Lung microvascular endothelial cell (primary cell): ENCODE data around the gene PARD6G. TPM values are rescaled to one million over a fixed set of nuclear protein-coding genes. Genes with fewer than 3 reads are reported as not detected.
A peak's percentile ranks its signal among the peaks of the same experiment; 100 is the strongest.

Source experiments
- DNase-seq, 2 donors: peaks; one replicate each; pipeline versions ENCODE4 v3.0.0 to v3.0.0-alpha.2; 2010; ENCODE audit warnings: low read depth in 2 of 2
- total RNA-seq: library from RNA; depleted of rRNA; stranded (reverse); fragments of >200 nt; gene quantifications from 2 replicates; pipeline ENCODE4 v1.2.1, GENCODE V29; 2014

Gene PARD6G
- total RNA-seq, 1 donor from 2014 or later = 74.8 TPM

DNA sequence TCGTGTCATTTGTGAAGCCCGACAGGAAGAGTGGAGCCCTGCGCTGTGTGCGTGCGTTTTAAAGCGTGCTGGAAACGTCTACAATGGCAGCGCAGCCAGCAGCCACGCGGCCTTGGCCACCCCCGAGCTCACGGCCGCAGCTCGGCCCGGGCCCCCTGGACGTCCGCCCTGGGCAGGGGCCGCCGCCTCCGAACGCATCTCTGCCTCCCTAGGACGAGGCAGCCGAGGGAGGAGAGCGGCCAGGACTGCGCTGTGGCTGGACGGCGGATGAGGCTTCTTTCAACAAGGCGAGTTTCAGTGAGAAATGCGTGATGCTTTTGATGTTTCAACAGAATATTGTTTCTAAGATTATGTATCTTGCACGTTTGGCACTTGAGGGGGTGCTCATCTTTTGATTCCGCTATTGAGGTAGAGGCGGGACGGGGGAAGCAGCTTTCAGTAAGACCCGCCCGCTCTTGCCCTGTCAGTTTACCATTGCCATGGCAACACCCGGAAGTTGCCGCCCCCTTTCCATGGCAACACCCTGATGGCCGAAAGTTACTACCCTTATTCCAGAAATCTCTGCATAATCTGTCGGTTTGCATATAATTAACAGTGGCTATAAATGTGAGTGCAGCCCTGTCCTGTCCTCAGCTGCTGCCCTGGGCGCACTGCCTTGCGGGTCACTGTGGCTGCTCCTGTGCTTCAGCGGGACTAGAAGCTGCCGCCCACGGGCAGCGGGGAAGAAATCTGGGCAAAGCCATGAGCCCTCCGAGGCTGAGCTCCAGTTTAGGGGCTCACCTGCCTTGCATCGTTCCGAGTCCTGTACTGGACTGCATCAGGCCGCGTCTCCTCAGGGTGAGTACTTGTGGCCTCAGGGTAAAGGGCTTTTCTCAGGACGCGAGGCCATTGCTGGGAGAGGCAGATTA lies 99.6 kb downstream of the PARD6G start:
- DNase-seq = peak; percentile 71 to 78

- no peak for DNase-seq
Observed at GRCh38 chr18:80147037-80147417, 100.3 kb downstream of the PARD6G start.

- peak in 1 of 2 donors; percentile 11 for DNase-seq
Observed at GRCh38 chr18:80145196-80145804, 102.0 kb downstream of the PARD6G start.

DNA sequence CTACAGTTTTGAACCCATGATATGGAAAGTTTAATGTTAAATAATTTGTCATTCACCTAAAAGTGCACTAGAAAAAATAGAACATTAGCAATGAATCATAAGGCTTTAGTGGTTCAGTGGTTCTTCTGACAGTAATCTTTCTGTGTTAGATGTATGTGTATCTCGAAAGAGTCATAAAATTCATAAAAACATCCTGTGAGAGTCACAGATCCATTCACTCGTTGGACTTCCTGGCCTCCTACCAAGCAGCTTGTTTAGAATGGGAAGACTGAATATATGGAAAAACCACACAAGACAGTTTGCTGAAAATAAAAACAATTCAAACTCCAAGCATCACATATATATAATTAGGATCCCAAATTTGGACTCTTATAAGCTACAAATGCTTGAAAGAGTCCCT lies 103.4 kb downstream of the PARD6G start:
- DNase-seq = peak; percentile 60 to 69

DNA sequence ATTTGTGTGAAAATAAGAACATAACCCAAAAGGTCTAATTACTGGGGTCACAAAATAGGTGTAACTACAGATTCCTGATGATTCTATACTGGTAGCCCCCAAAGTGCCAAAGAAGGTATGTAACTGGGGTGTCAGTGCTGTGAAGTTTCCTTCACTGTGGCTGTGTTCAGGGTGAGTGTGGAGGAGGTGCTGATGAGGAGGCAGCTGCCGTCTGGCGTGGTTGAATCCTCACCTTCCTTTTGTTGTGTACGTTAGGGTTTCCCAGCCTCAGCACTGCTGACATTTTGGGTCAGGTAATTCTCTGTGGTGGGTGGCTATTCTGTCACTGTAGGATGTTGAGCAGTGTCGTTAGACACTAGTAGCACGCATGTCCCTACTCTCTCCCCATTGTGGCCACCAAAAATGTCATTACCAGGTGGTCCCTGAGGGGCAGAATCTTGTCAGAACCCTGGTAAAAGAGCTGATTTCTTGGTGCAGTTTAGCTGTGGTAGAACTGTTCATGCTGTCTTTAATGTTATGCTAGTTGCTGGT lies 106.8 kb downstream of the PARD6G start:
- DNase-seq = no peak

- DNase-seq = no peak
Observed at GRCh38 chr18:80137976-80138375, 109.3 kb downstream of the PARD6G start.

GRCh38 chr18:80137137-80137536 lies 110.2 kb downstream of the PARD6G start:
- no peak for DNase-seq

GRCh38 chr18:80136679-80137078 lies 110.6 kb downstream of the PARD6G start:
- DNase-seq = no peak

DNA sequence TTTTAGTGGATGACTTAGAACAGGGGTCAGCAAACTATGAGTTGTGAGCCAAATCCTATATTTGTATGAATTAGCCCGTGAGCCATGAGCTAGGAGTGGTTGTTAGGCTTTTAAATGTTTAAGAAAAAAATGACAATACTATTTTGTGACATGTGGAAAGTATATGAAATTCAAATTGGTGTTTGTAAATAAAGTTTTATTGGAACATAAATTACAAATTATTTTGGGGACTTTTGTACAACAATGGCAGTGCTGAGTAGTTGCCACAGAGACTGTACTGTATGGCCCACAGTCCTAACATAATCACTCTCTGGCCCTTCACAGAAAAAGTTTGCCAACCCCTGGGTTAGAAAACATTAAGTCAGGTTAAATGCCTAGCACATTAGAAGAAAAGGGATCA lies 112.2 kb downstream of the PARD6G start:
- no peak for DNase-seq

- DNase-seq = no peak
Observed at GRCh38 chr18:80133124-80133523, 114.2 kb downstream of the PARD6G start.

DNA sequence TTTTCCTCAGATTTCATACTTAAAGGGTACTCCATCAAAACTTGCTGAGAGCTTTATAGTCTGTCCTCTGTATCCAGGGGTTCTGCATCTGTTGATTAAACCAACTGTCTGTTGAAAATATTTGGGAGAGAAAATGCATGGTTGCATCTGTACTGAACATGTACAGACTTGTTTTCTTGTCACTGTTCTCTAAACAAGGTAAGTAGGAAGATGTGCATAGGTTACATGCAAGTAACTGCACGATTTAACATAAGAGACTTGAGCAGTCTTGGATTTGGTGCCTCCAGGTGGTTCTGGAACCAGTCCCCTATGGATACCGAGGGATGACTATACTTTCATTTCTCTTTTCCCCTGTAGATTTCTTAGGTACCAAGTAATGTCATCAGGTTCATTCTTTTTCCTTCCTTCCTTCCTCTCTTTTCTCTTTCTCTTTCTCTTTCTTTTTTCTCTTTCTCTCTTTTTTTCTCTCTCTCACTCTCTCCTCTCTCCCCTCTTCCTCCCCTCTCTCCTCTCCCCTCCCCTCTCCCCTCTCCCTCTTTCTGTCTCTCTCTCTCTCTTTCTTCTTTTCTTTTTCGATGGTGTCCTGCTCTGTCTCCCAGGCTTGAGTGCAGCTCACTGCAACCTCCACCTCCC lies 115.0 kb downstream of the PARD6G start:
- no peak for DNase-seq

- DNase-seq = no peak
Observed at GRCh38 chr18:80130555-80130954, 116.8 kb downstream of the PARD6G start.

GRCh38 chr18:80129672-80130367 lies 117.5 kb downstream of the PARD6G start:
- no peak for DNase-seq

- DNase-seq = no peak
Observed at GRCh38 chr18:80127635-80128034, 119.7 kb downstream of the PARD6G start.

DNA sequence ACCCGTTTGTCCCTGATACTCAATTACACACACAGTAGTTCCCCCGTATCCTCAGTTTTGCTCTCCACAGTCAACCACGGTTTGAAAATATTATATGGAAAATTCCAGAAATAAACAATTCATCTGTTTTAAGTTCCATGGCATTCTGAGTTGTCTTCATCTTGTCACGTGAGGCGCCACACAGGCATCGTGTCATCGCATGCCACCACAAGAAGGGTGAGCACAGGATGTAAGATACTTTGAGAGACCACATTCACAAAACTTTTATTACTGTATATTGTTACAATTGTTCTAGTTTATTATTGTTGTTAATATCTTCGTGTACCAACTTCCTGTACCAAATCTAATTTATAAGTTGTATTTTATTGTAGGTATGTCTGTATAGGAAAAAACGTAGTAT lies 120.5 kb downstream of the PARD6G start:
- DNase-seq = no peak

GRCh38 chr18:80124131-80124530 lies 123.2 kb downstream of the PARD6G start:
- no peak for DNase-seq

GRCh38 chr18:80120932-80121331 lies 126.4 kb downstream of the PARD6G start:
- no peak for DNase-seq

GRCh38 chr18:80119111-80119510 lies 128.2 kb downstream of the PARD6G start:
- no peak for DNase-seq

DNA sequence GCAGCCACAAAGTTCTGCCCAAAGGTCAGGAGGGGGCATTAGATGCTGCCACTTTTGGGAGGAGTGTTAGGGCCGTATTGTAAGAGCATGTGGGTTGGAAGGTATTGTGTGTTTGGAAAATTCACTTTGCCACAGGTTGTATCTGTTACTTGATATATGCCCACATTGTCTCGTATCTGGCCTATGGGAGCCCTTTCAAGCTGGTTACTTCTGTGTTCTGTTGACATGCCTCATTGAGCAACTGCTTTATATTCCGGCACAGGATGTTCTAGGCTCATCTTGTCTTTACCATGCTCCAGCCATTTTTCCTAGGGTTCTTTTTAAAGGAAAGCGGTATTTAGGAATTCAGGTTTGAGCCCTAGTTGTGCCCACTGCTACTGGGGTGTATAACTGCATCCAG lies 132.3 kb downstream of the PARD6G start:
- DNase-seq = no peak

GRCh38 chr18:80112624-80113248 lies 134.6 kb downstream of the PARD6G start:
- DNase-seq = no peak

DNA sequence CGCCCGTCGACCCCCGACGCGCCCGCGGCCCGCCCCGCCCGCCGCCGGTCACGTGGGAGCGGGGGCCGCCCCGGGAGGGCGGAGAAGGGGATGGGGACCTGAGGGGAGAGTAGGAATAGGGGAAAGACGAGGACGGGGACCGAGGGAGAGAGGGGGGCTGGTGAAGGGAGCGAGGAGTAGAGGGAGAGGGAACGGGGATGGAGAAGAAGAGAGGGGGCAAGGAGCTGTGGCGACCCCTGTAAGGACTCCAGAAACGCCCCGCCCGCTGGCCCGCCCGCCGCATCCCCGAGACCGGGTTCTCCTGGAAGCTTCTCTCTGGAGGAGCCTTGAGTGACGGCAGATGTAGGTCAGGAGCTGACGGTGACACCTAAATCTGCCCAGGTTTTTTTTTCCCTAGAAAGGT lies 137.6 kb downstream of the PARD6G start:
- DNase-seq = peak in 1 of 2 donors; percentile 52
